ENCODE measurements around the gene PRUNE2. TPM values are rescaled to one million over a fixed set of nuclear protein-coding genes. Genes with fewer than 3 reads are reported as not detected.

Gene PRUNE2
- total RNA-seq, 2 experiments from 2014 or later, result 0.38 to 0.72 TPM

DNA sequence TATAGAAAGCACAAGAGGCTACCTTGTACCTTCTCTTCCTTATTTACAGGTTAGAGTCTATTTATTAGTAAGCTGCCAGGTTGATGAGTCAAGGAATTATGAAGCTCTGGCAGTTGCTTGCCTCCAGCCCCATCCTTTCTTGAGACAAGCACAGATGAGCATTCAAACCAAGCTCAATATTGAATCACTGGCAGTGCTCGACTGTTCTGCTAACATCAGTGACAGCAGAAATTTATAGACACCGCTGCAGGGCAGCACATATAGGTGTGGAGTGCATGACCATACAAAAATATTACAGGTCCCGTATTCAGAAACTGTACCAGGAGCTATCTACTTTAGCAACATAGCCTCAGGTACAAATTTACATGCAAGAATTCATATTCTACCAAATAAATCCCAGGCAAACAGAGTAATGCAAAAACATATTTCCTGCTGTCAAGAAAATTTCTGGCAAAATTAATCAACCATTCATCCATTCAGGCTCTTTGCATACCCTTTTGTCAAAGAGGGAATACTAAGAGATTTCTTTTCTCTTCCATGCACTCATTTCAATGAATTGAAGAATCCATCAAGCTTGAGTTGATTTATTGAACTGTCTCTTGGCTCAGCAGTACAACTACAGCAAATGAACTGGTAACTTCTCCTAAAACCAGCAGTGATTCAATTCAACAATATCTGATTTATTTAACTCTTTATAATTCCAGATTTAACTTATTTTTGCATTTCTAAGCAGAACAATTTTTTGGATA, 168.6 kb downstream of the PRUNE2 start:
- H3K4me3 Mint-ChIP-seq, result no peak overlapping the region
- H3K27me3 Mint-ChIP-seq, result peaks cover 13% of the 10 kb centered on the region
- peaks cover 3% of the 10 kb centered on the region for H3K9me3 Mint-ChIP-seq
- DNase-seq (no peak), ATAC-seq (no peak)
- no peak for TF ChIP-seq CTCF (IDR thresholded peaks at IDR 0.05)
- H3K4me1 Mint-ChIP-seq (ENCODE audit: low read depth), result no peaks in the 10 kb centered on the region
- CTCF ChIA-PET, result interaction anchor here (1.0 to 1.4 kb wide), 2 partner anchors 18 to 33 kb away, joined by 3 to 4 read pairs; no protein-coding TSS in a partner anchor
- no peaks in the 10 kb centered on the region for H3K36me3 Mint-ChIP-seq (ENCODE audit: low read depth)
- no peak overlapping the region for H3K27ac Mint-ChIP-seq
- intact Hi-C loops (cut with micrococcal nuclease), result no loop called here
- POLR2A ChIA-PET, result no interaction called here

GRCh38 chr9:76734716-76735115, 171.2 kb downstream of the PRUNE2 start:
- no peak for TF ChIP-seq CTCF (IDR thresholded peaks at IDR 0.05)
- POLR2A ChIA-PET, result no interaction called here
- Mint-ChIP-seq H3K4me3 (no peak overlapping the region), H3K36me3 (ENCODE audit: low read depth) (no peaks in the 10 kb centered on the region), H3K4me1 (ENCODE audit: low read depth) (no peaks in the 10 kb centered on the region), H3K27me3 (peaks cover 11% of the 10 kb centered on the region), H3K9me3 (no peaks in the 10 kb centered on the region), H3K27ac (no peak overlapping the region)
- ATAC-seq (no peak), DNase-seq (no peak)
- intact Hi-C loops (cut with micrococcal nuclease), result no loop called here
- CTCF ChIA-PET, result interaction anchor here (1.4 kb wide), 1 partner anchor 280 kb away, joined by 3 read pairs; no protein-coding TSS in a partner anchor

DNA sequence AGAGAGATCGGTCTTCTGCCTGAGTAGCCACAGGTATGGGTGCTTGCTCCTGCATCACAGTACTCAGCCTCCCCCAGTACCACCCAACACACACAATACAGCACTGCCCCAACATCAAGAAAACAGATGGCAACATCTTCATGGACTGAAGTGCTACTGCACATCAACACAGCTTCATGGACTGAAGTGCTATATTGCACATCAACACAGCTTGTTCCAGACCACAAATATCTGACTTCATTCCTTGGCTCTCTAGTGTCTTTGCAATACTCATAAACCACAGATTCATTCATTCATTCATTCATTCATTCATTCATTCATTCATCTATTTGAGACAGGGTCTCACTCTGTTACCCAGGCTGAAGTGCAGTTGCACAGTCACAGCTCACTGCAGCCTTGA, 172.8 kb downstream of the PRUNE2 start:
- POLR2A ChIA-PET, result no interaction called here

GRCh38 chr9:76732341-76732958, 173.5 kb downstream of the PRUNE2 start:
- Mint-ChIP-seq H3K4me3 (no peak overlapping the region), H3K9me3 (no peaks in the 10 kb centered on the region), H3K27me3 (peaks cover 5% of the 10 kb centered on the region), H3K36me3 (ENCODE audit: low read depth) (no peaks in the 10 kb centered on the region), H3K4me1 (ENCODE audit: low read depth) (no peaks in the 10 kb centered on the region), H3K27ac (no peak overlapping the region)
- ATAC-seq (no peak), DNase-seq (no peak)
- TF ChIP-seq CTCF (IDR thresholded peaks at IDR 0.05), result no peak
- ChIA-PET CTCF (no interaction called here), POLR2A (no interaction called here)
- intact Hi-C loops (cut with micrococcal nuclease), result no loop called here

More for the DNA sequence above, 172.8 kb downstream of the PRUNE2 start:
- CTCF ChIA-PET, result no interaction called here
- Mint-ChIP-seq H3K4me3 (no peak overlapping the region), H3K9me3 (no peaks in the 10 kb centered on the region), H3K36me3 (ENCODE audit: low read depth) (no peaks in the 10 kb centered on the region), H3K4me1 (ENCODE audit: low read depth) (no peaks in the 10 kb centered on the region), H3K27ac (no peak overlapping the region), H3K27me3 (peaks cover 5% of the 10 kb centered on the region)
- ATAC-seq, result no peak
- intact Hi-C loops (cut with micrococcal nuclease), result no loop called here
- TF ChIP-seq CTCF (IDR thresholded peaks at IDR 0.05), result no peak
- DNase-seq, result no peak

- Mint-ChIP-seq H3K4me1 (ENCODE audit: low read depth) (no peaks in the 10 kb centered on the region), H3K27me3 (peaks cover 7% of the 10 kb centered on the region), H3K27ac (no peak overlapping the region), H3K36me3 (ENCODE audit: low read depth) (no peaks in the 10 kb centered on the region), H3K4me3 (no peak overlapping the region), H3K9me3 (no peaks in the 10 kb centered on the region)
- no peak for TF ChIP-seq CTCF (IDR thresholded peaks at IDR 0.05)
- ChIA-PET POLR2A (no interaction called here), CTCF (no interaction called here)
- intact Hi-C loops (cut with micrococcal nuclease), result no loop called here
- no peak for ATAC-seq
- no peak for DNase-seq
Measured at GRCh38 chr9:76730801-76731200, 175.1 kb downstream of the PRUNE2 start.

Measured in activated CD8-positive, alpha-beta T cell treated with anti-CD3 and anti-CD28 coated beads for 36 hours (primary cell).